ENCODE data around the gene TBC1D22A.

DNA sequence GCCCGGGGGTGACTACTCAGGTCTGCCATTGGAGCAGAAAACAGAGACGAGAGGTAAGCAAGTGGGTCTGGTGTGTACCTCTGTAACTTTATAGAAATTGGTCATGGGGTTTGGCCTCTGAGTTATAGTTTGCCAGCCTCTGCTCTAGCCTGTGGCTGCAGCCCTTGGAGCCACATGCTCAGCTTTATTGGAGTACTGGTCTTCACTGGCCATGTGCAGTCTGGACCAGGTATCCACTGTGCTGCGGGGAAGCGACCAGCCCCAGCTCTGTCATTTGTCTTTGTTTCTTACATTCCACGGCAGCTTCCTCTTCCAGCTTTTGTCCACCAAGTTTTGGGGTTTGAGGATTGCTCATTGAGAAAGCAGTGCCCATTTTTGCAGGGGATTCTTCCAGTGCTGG, 453.4 kb downstream of the TBC1D22A start:
- TF ChIP-seq, protein P1, sequence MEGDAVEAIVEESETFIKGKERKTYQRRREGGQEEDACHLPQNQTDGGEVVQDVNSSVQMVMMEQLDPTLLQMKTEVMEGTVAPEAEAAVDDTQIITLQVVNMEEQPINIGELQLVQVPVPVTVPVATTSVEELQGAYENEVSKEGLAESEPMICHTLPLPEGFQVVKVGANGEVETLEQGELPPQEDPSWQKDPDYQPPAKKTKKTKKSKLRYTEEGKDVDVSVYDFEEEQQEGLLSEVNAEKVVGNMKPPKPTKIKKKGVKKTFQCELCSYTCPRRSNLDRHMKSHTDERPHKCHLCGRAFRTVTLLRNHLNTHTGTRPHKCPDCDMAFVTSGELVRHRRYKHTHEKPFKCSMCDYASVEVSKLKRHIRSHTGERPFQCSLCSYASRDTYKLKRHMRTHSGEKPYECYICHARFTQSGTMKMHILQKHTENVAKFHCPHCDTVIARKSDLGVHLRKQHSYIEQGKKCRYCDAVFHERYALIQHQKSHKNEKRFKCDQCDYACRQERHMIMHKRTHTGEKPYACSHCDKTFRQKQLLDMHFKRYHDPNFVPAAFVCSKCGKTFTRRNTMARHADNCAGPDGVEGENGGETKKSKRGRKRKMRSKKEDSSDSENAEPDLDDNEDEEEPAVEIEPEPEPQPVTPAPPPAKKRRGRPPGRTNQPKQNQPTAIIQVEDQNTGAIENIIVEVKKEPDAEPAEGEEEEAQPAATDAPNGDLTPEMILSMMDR (IDR thresholded peaks at IDR 0.05), result no peak
- no peak for TF ChIP-seq POLR2A (IDR thresholded peaks at IDR 0.05)

All from heart left ventricle (tissue), 13 donors.